ENCODE measurements around the gene SYT12.

The SYT12 gene

DNA sequence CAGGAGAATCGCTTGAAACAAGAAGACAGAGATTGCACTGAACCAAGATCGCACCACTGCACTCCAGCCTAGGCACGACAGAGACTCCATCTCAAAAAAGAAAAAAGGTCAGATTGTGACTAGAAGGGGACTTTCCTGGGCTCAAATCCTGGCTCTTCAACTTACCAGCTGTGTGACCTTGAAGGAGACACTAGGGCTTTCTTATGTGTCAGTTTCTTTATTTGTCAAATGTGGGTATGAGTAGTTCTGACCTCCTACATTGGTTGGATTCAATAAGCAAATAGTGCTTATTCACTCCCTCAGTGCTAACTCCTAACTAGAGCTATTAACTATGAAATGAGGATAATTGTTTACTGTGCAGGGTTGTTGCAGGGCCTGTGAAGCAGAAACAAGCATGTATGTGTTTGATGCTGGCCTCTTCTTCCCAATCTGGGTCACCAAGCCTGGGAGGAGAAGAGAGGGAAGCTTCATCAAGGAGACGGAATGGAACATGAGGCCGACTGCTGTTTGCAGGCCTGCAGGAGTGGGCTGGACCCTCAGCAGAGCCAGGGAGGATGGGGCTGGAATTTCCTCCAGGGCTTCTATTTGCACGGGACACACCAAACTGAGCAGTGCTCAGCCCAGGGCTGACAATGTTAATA, 56.3 kb downstream of the SYT12 start:
- no peaks in the 10 kb centered on the region for H3K9me3 ChIP-seq (ENCODE audit: control insufficient read depth, insufficient read depth, low read length)
- H3K9me2 ChIP-seq (replicated peaks; ENCODE audit: control insufficient read depth, low read length) = no peaks in the 10 kb centered on the region
- H4K20me1 ChIP-seq (ENCODE audit: control insufficient read depth, insufficient read depth, low read depth, low read length) = no peaks in the 10 kb centered on the region
- H3K27ac ChIP-seq (ENCODE audit: low read depth, low read length) = no peak overlapping the region
- H3K27me3 ChIP-seq (ENCODE audit: control insufficient read depth, low read length) = peaks cover 5% of the 10 kb centered on the region
- H3K4me2 ChIP-seq (ENCODE audit: low read length) = no peak overlapping the region
- no peak overlapping the region for H3K4me3 ChIP-seq (ENCODE audit: low read length)
- no peaks in the 10 kb centered on the region for H3F3A ChIP-seq (ENCODE audit: control insufficient read depth, insufficient read depth)
- H3K79me2 ChIP-seq (ENCODE audit: control insufficient read depth, low read length) = no peaks in the 10 kb centered on the region
- H3K4me1 ChIP-seq (ENCODE audit: control insufficient read depth, low read length) = peaks cover 18% of the 10 kb centered on the region
- H3K36me3 ChIP-seq (ENCODE audit: control insufficient read depth, low read length) = no peaks in the 10 kb centered on the region
- TF ChIP-seq EZH2phosphoT487 (IDR thresholded peaks at IDR 0.05; ENCODE audit: borderline replicate concordance, low read length) = no peak

DNA sequence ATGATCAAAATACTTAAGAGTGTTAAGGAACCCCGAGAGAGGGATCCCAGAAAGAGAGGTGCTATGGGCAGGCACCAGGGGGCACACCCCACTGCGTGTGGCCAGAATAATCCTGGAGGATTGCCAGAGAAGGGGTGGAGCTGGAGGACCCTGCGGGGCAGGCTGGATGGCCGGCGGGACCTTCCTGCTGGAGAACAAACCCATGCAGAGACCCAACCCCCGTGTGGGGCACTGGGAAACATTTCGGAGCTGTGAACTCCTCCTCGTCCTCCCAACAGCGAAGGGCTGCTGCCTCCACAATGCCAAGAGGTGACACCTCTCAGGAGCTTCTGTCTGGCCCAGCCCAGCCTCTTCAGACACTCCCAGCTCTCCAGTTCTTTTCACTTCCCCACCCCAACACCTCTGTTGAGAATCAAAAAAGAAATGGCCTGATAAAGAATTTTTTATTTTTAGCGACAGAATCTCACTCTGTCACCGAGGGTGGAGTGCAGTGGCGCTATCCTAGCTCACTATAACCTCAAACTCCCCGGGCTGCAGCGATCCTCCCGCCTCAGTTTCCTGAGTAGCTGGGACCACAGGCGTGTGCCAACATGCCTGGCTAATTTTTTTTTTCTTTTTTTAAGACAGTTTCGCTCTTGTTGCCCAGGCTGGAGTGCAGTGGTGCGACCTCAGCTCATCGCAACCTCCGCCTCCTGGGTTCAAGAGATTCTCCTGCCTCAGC, 59.3 kb downstream of the SYT12 start:
- H3K27me3 ChIP-seq (ENCODE audit: control insufficient read depth, low read length) = peaks cover 5% of the 10 kb centered on the region
- peaks cover 12% of the 10 kb centered on the region for H3K4me1 ChIP-seq (ENCODE audit: control insufficient read depth, low read length)
- H3K9me3 ChIP-seq (ENCODE audit: control insufficient read depth, insufficient read depth, low read length) = no peaks in the 10 kb centered on the region
- H3K9me2 ChIP-seq (replicated peaks; ENCODE audit: control insufficient read depth, low read length) = no peaks in the 10 kb centered on the region
- H3K4me3 ChIP-seq (ENCODE audit: low read length) = peak overlapping the region; percentile 37
- H3K79me2 ChIP-seq (ENCODE audit: control insufficient read depth, low read length) = no peaks in the 10 kb centered on the region
- H3K4me2 ChIP-seq (ENCODE audit: low read length) = peak overlapping the region; percentile 66
- no peaks in the 10 kb centered on the region for H4K20me1 ChIP-seq (ENCODE audit: control insufficient read depth, insufficient read depth, low read depth, low read length)
- no peaks in the 10 kb centered on the region for H3K36me3 ChIP-seq (ENCODE audit: control insufficient read depth, low read length)
- no peaks in the 10 kb centered on the region for H3F3A ChIP-seq (ENCODE audit: control insufficient read depth, insufficient read depth)
- TF ChIP-seq, protein P1, sequence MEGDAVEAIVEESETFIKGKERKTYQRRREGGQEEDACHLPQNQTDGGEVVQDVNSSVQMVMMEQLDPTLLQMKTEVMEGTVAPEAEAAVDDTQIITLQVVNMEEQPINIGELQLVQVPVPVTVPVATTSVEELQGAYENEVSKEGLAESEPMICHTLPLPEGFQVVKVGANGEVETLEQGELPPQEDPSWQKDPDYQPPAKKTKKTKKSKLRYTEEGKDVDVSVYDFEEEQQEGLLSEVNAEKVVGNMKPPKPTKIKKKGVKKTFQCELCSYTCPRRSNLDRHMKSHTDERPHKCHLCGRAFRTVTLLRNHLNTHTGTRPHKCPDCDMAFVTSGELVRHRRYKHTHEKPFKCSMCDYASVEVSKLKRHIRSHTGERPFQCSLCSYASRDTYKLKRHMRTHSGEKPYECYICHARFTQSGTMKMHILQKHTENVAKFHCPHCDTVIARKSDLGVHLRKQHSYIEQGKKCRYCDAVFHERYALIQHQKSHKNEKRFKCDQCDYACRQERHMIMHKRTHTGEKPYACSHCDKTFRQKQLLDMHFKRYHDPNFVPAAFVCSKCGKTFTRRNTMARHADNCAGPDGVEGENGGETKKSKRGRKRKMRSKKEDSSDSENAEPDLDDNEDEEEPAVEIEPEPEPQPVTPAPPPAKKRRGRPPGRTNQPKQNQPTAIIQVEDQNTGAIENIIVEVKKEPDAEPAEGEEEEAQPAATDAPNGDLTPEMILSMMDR (IDR thresholded peaks at IDR 0.05; ENCODE audit: low read depth, low read length, poor library complexity, severe bottlenecking) = no peak
- TF ChIP-seq EZH2phosphoT487 (IDR thresholded peaks at IDR 0.05; ENCODE audit: borderline replicate concordance, low read length) = no peak
- H3K27ac ChIP-seq (ENCODE audit: low read depth, low read length) = no peak overlapping the region

DNA sequence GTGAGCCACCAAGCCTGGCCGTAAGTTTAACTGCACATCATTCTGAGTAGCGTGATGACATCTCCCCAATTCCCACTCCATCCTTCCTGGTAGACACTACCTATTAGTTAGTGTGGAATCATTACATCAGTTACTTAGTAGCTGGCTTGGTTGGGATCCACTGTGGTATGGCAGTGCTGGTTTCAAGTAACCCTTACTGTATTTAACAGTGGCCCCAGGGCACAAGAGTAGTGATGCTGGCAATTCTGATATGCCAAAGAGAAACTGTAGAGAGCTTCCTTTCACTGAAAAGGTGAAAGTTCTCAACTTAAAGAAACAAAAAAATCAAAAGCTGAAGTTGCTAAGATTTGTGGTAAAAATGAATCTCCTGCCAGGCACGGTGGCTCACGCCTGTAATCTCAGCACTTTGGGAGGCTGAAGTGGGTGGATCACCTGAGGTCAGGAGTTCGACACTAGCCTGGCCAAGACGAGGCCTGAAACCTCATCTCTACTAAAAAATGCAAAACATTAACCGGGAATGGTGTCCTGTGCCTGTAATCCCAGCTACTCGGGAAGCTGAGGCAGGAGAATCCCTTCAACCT, 60.9 kb downstream of the SYT12 start:
- TF ChIP-seq, protein P1 (IDR thresholded peaks at IDR 0.05; ENCODE audit: low read depth, low read length, poor library complexity, severe bottlenecking) = no peak
- TF ChIP-seq EZH2phosphoT487 (IDR thresholded peaks at IDR 0.05; ENCODE audit: borderline replicate concordance, low read length) = no peak
- Histone ChIP-seq H3K9me2 (replicated peaks; ENCODE audit: control insufficient read depth, low read length) (no peaks in the 10 kb centered on the region), H3K27ac (ENCODE audit: low read depth, low read length) (no peak overlapping the region)

DNA sequence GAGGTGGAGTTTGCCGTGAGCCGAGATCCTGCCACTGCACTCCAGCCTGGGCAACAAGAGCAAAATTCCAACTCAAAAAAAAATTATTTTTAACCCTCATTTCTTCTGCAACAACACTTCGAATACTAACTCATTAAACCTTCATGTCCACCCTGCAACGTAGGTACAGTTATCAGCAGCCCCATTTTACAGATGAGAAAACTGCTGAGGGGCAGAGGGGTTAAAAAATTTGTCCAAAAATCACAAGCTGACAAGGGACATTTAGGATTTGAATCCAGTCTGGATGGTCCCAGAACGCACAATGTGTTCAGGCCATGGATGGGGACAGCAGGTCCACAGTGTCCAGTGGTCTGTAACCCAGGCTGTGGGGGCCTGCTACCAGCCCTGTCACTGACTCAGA, 62.7 kb downstream of the SYT12 start:
- TF ChIP-seq, protein P1 (IDR thresholded peaks at IDR 0.05; ENCODE audit: low read depth, low read length, poor library complexity, severe bottlenecking) = no peak
- TF ChIP-seq EZH2phosphoT487 (IDR thresholded peaks at IDR 0.05; ENCODE audit: borderline replicate concordance, low read length) = no peak
- Histone ChIP-seq H3K36me3 (ENCODE audit: control insufficient read depth, low read length) (no peaks in the 10 kb centered on the region), H3K4me3 (ENCODE audit: low read length) (no peak overlapping the region), H3K9me2 (replicated peaks; ENCODE audit: control insufficient read depth, low read length) (no peaks in the 10 kb centered on the region), H3K4me1 (ENCODE audit: control insufficient read depth, low read length) (peaks cover 16% of the 10 kb centered on the region), H3K27ac (ENCODE audit: low read depth, low read length) (no peak overlapping the region), H3K9me3 (ENCODE audit: control insufficient read depth, insufficient read depth, low read length) (no peaks in the 10 kb centered on the region), H4K20me1 (ENCODE audit: control insufficient read depth, insufficient read depth, low read depth, low read length) (no peaks in the 10 kb centered on the region), H3K4me2 (ENCODE audit: low read length) (no peak overlapping the region), H3F3A (ENCODE audit: control insufficient read depth, insufficient read depth) (no peaks in the 10 kb centered on the region), H3K79me2 (ENCODE audit: control insufficient read depth, low read length) (no peaks in the 10 kb centered on the region), H3K27me3 (ENCODE audit: control insufficient read depth, low read length) (peaks cover 5% of the 10 kb centered on the region)

More for the DNA sequence above, 60.9 kb downstream of the SYT12 start:
- no peak overlapping the region for H3K4me2 ChIP-seq (ENCODE audit: low read length)
- H3F3A ChIP-seq (ENCODE audit: control insufficient read depth, insufficient read depth) = no peaks in the 10 kb centered on the region
- H3K4me3 ChIP-seq (ENCODE audit: low read length) = no peak overlapping the region
- H3K79me2 ChIP-seq (ENCODE audit: control insufficient read depth, low read length) = no peaks in the 10 kb centered on the region
- peaks cover 12% of the 10 kb centered on the region for H3K4me1 ChIP-seq (ENCODE audit: control insufficient read depth, low read length)
- no peaks in the 10 kb centered on the region for H4K20me1 ChIP-seq (ENCODE audit: control insufficient read depth, insufficient read depth, low read depth, low read length)
- H3K9me3 ChIP-seq (ENCODE audit: control insufficient read depth, insufficient read depth, low read length) = no peaks in the 10 kb centered on the region
- H3K27me3 ChIP-seq (ENCODE audit: control insufficient read depth, low read length) = peaks cover 5% of the 10 kb centered on the region
- H3K36me3 ChIP-seq (ENCODE audit: control insufficient read depth, low read length) = no peaks in the 10 kb centered on the region
